Stimulated activated memory B cell treated with anti-CD40 and anti-IgM and Interleukin-4, amounts not matched to agents 10 μg/mL and 1 μg/mL and 100 μg/mL, for 72 hours (primary cell): ENCODE measurements around the gene PTPN18.
A peak's percentile ranks its signal among the peaks of the same experiment; 100 is the strongest.

Source experiments
- ATAC-seq: fragments of 150-1000 bp; cut with Tn5 transposase; 2 replicates; pipeline ENCODE4 v1.10.0; 2021
- H3K27ac Mint-ChIP-seq: one replicate; pipeline ENCODE4 v1.8.0; 2022; ENCODE audit warnings: mild to moderate bottlenecking, mixed read lengths
- H3K27me3 Mint-ChIP-seq: one replicate; pipeline ENCODE4 v1.8.0; 2022; ENCODE audit warnings: mixed read lengths
- H3K36me3 Mint-ChIP-seq: one replicate; pipeline ENCODE4 v1.8.0; 2022; ENCODE audit warnings: mixed read lengths
- H3K4me1 Mint-ChIP-seq: one replicate; pipeline ENCODE4 v1.8.0; 2022; ENCODE audit warnings: mixed read lengths
- H3K4me3 Mint-ChIP-seq: one replicate; pipeline ENCODE4 v1.8.0; 2022; ENCODE audit warnings: mild to moderate bottlenecking, moderate library complexity, mixed read lengths
- H3K9me3 Mint-ChIP-seq: one replicate; pipeline ENCODE4 v1.8.0; 2022; ENCODE audit warnings: mixed read lengths

PTPN18 gene

DNA sequence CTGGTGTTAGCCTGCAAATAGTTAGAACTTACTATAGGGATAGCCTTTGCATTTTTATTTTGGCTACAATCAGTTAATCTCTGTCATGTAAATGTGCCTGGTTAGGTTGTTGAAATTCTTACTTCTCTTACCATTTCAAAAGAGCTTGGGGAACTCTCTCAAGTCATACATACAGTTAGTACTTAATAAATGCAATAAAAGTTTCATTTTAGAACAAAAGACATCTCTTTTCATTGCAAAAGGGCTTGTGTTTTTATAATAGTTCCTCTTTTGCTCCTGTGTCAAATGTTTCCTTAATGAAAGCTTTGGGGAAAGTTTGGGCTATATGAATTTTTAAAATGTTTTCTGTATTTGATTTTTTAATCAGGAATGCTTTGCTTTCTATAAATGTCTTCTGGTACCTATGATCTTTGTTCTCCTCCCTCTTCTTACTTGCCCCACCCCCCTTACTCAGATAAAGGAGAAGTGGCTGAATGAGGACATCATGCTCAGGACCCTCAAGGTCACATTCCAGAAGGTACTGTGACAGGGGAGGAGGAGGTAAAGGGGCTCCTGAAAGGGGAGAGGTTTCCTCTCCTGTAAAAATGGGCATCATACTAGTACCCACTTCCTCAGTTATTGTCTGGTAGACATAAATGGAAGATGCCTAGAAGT is 13.6 kb downstream of the PTPN18 start:
- Mint-ChIP-seq H3K4me1 (peaks cover 42% of the 10 kb centered on the region), H3K36me3 (peaks cover 13% of the 10 kb centered on the region), H3K27me3 (no peaks in the 10 kb centered on the region), H3K9me3 (no peaks in the 10 kb centered on the region), H3K27ac (no peak overlapping the region), H3K4me3 (no peak overlapping the region)
- no peak for ATAC-seq

DNA sequence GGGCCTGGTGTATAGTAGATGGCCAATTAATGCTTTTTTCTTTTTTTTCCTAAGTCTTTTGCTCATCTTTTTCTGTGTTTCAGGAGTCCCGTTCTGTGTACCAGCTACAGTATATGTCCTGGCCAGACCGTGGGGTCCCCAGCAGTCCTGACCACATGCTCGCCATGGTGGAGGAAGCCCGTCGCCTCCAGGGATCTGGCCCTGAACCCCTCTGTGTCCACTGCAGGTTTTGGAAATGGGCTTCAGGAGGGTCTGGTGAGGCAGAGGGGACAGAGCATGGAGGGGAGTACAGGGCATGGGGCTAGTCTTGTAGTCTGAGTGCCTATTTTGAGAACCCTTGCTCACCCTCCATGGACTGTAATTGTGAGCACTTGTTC is 14.1 kb downstream of the PTPN18 start:
- H3K4me3 Mint-ChIP-seq: no peak overlapping the region

DNA sequence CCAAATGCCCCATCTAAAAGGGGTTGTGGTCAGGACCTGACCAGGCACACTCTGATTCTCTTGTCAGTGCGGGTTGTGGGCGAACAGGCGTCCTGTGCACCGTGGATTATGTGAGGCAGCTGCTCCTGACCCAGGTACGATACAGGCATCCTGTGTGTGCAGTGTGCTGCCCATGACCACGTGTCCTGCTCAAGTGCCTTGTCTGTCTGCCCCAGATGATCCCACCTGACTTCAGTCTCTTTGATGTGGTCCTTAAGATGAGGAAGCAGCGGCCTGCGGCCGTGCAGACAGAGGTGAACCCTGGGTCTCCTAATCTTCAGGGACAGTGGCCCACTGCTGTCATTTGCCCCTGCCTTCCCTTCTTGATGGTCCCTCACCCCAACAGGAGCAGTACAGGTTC is 14.6 kb downstream of the PTPN18 start:
- H3K27me3 Mint-ChIP-seq: no peaks in the 10 kb centered on the region
- H3K4me1 Mint-ChIP-seq: peaks cover 52% of the 10 kb centered on the region
- H3K36me3 Mint-ChIP-seq: peaks cover 22% of the 10 kb centered on the region

More for the DNA sequence above, 14.1 kb downstream of the PTPN18 start:
- peaks cover 47% of the 10 kb centered on the region for H3K4me1 Mint-ChIP-seq
- peak overlapping the region; percentile 88 for H3K27ac Mint-ChIP-seq
- H3K27me3 Mint-ChIP-seq: no peaks in the 10 kb centered on the region
- ATAC-seq: no peak
- H3K9me3 Mint-ChIP-seq: no peaks in the 10 kb centered on the region
- H3K36me3 Mint-ChIP-seq: peaks cover 17% of the 10 kb centered on the region

DNA sequence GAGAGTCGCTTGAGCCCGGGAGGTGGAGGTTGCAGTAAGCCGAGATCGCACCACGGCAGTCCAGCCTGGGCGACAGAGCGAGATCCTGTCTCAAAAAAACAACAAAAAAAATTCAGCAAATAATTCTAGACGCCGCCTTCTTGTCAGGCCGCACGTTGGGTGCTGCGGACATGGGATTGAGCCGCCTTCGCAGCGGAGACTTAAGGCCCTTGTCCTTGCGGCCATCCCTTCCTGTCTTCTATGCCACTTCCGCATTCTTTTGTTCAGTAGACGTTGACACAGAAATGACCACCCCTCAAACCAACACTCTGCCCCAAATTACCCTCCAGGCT is 15.8 kb downstream of the PTPN18 start:
- Mint-ChIP-seq H3K36me3 (peaks cover 30% of the 10 kb centered on the region), H3K4me3 (peak overlapping the region; percentile 84), H3K27me3 (no peaks in the 10 kb centered on the region), H3K27ac (peak overlapping the region; percentile 88), H3K4me1 (peaks cover 64% of the 10 kb centered on the region), H3K9me3 (no peaks in the 10 kb centered on the region)
- peak; percentile 42 for ATAC-seq

More for the DNA sequence above, 14.6 kb downstream of the PTPN18 start:
- peak overlapping the region; percentile 88 for H3K27ac Mint-ChIP-seq
- H3K4me3 Mint-ChIP-seq: peak overlapping the region; percentile 84
- no peaks in the 10 kb centered on the region for H3K9me3 Mint-ChIP-seq
- ATAC-seq: peak; percentile 60

DNA sequence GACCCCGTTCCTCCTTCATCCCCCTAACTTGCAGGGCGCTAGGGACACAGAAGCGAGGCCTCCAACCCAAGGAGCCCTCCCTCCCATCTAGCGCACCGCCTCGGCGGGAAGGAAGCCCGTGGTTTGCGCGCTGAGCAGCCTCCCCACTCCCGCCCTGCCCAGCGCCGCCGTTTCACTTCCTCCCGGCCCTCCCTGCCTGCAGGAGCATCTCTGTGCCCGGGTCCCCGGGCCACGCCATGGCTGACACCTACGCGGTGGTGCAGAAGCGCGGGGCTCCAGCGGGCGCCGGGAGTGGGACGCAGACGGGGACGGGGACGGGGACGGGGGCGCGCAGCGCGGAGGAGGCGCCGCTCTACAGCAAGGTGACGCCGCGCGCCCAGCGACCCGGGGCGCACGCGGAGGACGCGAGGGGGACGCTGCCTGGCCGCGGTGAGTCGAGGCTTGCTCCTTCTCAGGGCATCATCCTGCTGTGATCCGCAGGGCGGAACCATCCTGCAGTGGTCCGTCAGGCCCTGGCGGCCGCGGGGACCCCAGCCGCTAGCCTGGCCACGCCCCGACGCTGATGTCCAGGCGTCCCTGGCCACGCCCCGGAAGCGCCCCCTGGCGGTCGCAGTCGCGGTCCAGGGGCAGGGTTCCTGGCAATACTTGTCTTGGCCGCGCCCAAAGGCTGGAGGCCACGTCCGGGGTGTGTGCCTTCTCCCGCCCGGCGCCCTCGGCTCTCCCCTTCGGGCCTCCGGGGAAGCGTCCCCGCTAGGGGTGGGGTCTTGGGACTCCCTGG is 16.4 kb downstream of the PTPN18 start:
- H3K27me3 Mint-ChIP-seq: no peaks in the 10 kb centered on the region
- H3K4me1 Mint-ChIP-seq: peaks cover 70% of the 10 kb centered on the region
- H3K36me3 Mint-ChIP-seq: peaks cover 30% of the 10 kb centered on the region
- H3K27ac Mint-ChIP-seq: peak overlapping the region; percentile 88
- no peaks in the 10 kb centered on the region for H3K9me3 Mint-ChIP-seq
- peak; percentile 88 for ATAC-seq
- peak overlapping the region; percentile 84 for H3K4me3 Mint-ChIP-seq

DNA sequence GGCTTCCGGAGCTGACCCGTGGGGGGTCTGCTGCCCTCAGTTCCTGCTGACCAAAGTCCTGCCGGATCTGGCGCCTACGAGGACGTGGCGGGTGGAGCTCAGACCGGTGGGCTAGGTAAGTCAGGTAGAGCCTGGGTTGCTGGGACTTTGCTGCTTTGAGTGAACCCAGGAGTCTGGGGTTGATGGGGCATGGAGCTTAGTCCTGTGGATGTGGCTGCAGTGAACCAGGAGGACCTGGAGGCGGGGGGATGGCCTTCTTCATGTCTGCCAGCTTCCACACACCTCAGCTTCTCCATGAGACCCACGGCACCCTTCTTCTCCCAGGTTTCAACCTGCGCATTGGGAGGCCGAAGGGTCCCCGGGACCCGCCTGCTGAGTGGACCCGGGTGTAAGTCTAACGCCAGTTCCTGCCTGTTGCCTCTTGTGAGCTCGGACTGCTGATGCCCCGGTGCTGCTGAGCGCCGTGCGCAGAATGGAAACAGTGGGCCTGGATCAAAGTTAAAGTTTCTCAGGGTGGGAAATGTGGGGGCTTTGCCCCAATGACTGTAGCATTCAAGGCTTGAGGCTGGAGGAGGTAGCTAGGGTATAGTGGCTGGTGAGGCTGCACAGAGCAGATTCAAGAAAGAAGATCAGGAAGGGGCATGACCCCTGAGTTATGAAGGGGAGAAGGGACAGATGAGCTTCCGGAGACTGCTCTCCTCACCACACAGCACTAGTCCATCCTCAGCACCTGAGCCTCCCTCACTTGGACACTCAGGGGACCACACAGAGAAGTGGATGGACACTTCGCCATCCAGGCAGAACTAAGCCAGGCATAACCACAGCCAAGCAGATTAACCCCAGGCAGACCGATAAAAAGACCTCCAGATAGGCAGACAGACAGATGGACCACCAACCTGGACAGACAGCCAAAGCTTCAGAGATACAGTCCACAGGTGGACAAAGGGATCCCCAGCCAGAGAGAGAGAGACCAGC is 17.3 kb downstream of the PTPN18 start:
- H3K9me3 Mint-ChIP-seq: no peaks in the 10 kb centered on the region
- H3K4me1 Mint-ChIP-seq: peaks cover 77% of the 10 kb centered on the region
- ATAC-seq: peak; percentile 0
- H3K27ac Mint-ChIP-seq: peak overlapping the region; percentile 88
- peak overlapping the region; percentile 84 for H3K4me3 Mint-ChIP-seq
- H3K36me3 Mint-ChIP-seq: peaks cover 30% of the 10 kb centered on the region
- no peaks in the 10 kb centered on the region for H3K27me3 Mint-ChIP-seq

DNA sequence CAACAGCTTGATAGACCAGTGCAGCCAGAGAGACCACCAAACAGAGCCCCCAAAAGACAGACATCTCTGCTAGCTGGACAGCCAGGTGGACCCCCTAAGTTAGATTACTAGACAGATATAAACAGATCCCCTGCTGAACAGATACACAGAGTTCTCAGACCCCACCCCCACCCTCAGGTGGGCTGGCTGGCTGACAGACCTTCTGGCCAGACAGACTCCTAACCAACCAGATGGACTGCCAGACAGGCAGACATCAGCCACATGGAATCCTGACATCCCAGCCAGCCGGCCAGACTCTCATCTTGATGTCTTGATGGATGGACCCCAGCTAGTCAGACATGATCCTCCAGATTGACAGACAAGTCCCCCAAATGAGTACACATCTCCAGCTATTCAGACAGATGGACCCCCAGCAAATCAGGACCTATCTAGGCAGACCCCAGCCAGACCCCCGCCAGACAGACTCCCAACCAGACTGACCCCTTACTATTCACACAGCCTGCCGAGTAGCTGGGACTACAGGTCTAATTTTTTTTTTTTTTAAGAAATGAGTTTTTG is 18.0 kb downstream of the PTPN18 start:
- Mint-ChIP-seq H3K27me3 (no peaks in the 10 kb centered on the region), H3K36me3 (peaks cover 30% of the 10 kb centered on the region), H3K9me3 (no peaks in the 10 kb centered on the region), H3K4me3 (peak overlapping the region; percentile 84), H3K27ac (peak overlapping the region; percentile 88), H3K4me1 (peaks cover 77% of the 10 kb centered on the region)
- ATAC-seq: no peak

DNA sequence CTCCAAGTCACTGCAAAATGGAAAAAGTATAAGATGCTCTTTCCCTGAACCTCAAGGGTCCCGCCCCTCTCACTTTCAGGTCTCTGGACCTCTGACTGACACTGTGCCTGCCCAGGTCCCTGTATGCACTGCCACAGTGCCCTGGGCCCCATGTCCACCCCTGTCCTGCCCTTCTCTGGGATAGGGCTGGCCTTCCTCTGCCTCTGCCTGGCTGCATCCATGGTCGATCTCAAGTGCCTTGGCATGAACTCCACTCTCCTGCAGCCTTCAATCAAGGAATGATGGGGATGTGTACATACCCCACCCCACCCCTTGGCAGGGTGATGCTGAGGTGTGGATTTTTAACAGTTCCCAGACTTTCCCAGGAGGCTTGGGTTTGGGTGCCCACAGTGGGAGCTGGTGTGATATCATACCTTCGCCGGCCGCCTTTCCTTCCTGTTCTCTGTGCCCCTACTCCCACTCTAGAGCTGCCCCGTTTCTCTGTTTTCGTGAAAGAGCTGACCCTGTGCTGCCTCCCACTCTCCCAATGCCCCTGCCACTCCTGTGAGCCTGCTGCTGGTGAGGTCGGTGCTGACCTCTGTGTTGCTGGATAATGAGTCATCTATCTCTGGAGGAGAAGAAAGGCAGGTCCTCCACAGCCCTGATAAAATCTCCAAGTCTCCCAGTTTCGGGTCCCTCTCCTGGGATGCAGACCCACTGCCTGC is 18.9 kb downstream of the PTPN18 start:
- Mint-ChIP-seq H3K27ac (peak overlapping the region; percentile 88), H3K9me3 (no peaks in the 10 kb centered on the region), H3K27me3 (no peaks in the 10 kb centered on the region), H3K4me3 (peak overlapping the region; percentile 84), H3K36me3 (peaks cover 34% of the 10 kb centered on the region), H3K4me1 (peaks cover 80% of the 10 kb centered on the region)
- no peak for ATAC-seq

DNA sequence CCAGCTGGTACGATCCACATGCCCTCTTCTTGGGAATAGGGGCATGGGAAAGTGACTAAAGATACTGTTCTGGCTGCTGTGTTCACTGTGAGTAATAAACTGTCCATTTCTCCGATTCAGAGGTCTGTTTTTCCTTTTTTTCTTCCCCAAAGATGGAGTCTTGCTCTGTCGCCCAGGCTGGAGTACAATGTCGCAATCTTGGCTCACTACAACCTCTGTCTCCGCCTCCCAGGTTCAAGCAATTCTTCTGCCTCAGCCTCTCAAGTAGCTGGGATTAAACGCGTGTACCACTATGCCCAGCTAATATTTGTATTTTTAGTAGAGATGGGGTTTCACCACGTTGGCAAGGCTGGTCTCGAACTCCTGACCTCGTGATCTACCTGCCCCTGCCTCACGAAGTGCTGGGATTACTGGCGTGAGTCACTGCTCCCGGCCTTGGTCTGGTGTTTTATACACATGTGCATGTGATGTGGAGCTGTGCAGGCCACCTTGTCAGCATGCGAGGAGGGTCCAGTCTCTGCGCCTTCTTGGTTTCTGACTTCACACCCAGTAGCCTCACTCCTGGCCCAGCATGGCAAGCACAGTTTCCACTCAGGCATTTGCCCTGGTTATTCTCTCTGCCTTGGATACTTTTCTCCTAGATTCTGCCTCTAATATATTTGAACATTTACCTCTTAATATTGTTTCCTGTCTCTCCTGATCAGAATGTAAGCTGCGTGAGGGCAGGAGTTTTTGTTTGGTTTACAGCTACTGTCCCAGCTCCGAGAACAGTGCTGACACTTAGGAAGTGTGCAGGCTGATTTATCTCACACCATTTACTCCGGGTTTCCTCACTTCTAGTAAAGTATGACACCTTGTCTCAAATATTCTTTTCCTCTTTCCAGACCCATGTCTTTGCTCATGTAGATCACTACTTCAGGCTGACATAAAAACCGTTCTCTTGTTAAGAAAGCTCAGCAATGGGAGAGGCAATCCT is 19.7 kb downstream of the PTPN18 start:
- H3K27ac Mint-ChIP-seq: peak overlapping the region; percentile 88
- H3K36me3 Mint-ChIP-seq: peaks cover 41% of the 10 kb centered on the region
- H3K4me1 Mint-ChIP-seq: peaks cover 80% of the 10 kb centered on the region
- H3K4me3 Mint-ChIP-seq: no peak overlapping the region
- ATAC-seq: no peak
- no peaks in the 10 kb centered on the region for H3K27me3 Mint-ChIP-seq
- H3K9me3 Mint-ChIP-seq: no peaks in the 10 kb centered on the region

DNA sequence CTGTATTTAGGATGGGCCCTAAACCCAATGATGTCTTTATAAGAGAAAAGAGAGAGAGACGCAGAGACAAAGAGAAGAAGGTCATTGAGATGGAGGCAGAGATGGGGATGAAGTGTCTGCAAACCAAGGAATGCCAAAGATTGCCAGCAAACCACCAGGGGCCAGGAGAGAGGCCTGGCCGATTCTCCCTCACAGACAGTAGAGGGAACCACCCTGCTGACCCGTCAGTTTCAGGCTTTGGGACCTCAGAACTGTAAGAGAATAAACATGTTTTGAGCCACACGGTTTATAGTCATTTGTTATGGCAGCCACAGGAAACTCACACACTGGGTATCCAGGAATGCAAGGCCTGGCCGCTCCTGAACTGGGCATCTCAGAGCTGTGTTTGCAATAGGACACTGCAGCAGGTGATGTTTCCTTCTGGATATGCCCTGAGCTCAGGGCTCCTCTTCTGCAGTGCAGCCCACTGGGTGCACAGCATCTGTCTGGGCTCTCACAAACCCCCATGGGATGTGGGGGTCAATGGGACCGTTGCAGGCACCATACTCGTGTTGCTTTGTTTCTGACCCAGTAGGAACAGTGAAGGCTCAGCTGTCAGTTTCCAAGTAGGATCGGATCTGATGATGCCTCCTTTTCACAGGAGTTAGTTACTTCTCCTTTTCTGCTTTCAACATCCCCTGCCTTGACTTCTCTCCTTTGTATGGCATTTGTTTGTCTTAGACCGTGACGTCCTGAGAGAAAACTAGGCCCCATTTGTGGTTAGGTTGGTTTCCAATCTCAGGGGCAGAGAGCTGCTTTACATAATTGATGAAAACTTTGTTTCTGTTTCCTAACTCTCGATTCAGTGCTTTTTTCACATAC is 20.8 kb downstream of the PTPN18 start:
- H3K27ac Mint-ChIP-seq: peak overlapping the region; percentile 88
- H3K36me3 Mint-ChIP-seq: peaks cover 52% of the 10 kb centered on the region
- H3K4me3 Mint-ChIP-seq: peak overlapping the region; percentile 15
- H3K9me3 Mint-ChIP-seq: no peaks in the 10 kb centered on the region
- ATAC-seq: peak; percentile 44
- peaks cover 80% of the 10 kb centered on the region for H3K4me1 Mint-ChIP-seq
- no peaks in the 10 kb centered on the region for H3K27me3 Mint-ChIP-seq

DNA sequence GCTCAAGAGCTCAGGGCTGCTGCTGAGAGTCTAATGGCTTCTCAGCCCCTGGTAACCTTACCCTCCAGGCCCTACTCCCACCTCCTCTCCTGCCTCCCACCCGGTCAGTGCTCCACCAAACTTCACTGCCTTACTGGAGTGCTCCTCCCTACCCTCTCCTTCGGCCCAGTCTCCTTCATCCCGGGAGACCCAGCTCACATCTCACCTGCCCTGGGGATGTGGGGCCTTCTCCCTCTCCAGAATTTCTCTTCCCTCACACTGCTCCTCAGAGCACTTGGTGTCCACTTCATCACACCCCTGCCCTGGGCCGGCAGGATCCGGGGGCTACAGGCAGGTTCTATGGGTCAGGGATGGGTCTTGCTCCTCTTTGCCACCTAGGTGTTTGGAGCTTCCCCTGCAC is 21.6 kb downstream of the PTPN18 start:
- peaks cover 60% of the 10 kb centered on the region for H3K36me3 Mint-ChIP-seq
- peak overlapping the region; percentile 88 for H3K27ac Mint-ChIP-seq
- no peak for ATAC-seq

DNA sequence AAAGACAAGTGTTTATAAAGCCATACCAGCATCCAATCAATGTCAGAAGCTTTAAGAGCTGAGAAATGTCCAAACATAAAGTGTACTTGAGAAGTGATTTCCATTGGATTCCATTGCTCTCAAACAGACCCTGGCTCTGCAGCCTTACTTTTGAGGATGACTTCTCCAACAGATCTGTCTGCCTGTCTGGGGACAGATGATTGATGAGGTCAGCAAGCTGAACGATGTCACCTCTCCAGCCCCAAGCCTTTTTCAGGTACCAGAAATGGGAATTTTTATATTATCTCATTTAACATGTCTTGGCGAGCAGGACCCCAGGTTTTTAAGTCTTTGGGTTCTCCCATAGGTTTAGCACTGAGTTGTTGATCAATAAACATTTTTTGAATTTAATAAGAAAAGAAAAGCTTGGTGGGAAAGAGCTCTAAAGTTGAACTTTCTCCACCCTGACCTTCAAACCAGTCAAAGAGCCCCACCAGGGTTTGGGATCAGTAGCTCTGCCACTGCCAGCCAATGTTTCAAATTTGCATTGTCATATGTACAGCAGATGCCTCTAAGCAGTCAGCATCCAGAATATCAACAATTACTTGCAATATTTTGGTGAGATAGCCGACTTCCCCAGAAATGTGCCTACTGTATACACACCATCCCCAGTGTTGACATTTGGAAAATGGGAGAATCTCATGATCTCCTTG is 22.5 kb downstream of the PTPN18 start:
- Mint-ChIP-seq H3K27ac (no peak overlapping the region), H3K4me1 (peaks cover 87% of the 10 kb centered on the region), H3K27me3 (no peaks in the 10 kb centered on the region), H3K36me3 (peaks cover 62% of the 10 kb centered on the region), H3K9me3 (no peaks in the 10 kb centered on the region), H3K4me3 (no peak overlapping the region)
- ATAC-seq: no peak

More for the DNA sequence above, 21.6 kb downstream of the PTPN18 start:
- Mint-ChIP-seq H3K27me3 (no peaks in the 10 kb centered on the region), H3K4me1 (peaks cover 87% of the 10 kb centered on the region), H3K9me3 (no peaks in the 10 kb centered on the region), H3K4me3 (peak overlapping the region; percentile 61)
